Activated naive CD4-positive, alpha-beta T cell (primary cell): ENCODE results near the gene AVP.

Source experiments
- DNase-seq, 4 experiments: peaks; one replicate each; lab custom pipeline; 2025; lab: John Stamatoyannopoulos, UW

AVP gene

GRCh38 chr20:3047486-3048419 is 36.8 kb downstream of the AVP start:
- no peak for DNase-seq

GRCh38 chr20:3046677-3047462 is 37.7 kb downstream of the AVP start:
- no peak for DNase-seq

- DNase-seq = peak; percentile 50 to 72 (median 54)
These were observed 38.5 kb downstream of the AVP start, which contains the start of gene MRPS26 for GRCh38 chr20:3045816-3046676. Gene MRPS26 (plus strand): TSS chr20:3046052. CDS start chr20:3046069, 17 bp downstream.

- DNase-seq = peak in 2 of 4 experiments; percentile 33 to 44
These were observed 39.3 kb downstream of the AVP start for GRCh38 chr20:3045042-3045815.

GRCh38 chr20:3044336-3044965 is 40.1 kb downstream of the AVP start:
- no peak for DNase-seq

- DNase-seq = no peak
These were observed 41.2 kb downstream of the AVP start, which contains the start of gene GNRH2 for GRCh38 chr20:3043322-3043721. Gene GNRH2 (plus strand): TSS chr20:3043622. CDS start chr20:3044415, 793 bp downstream.

GRCh38 chr20:3042625-3043024 is 41.9 kb downstream of the AVP start:
- DNase-seq = no peak

GRCh38 chr20:3041854-3042409 is 42.6 kb downstream of the AVP start:
- DNase-seq = no peak

GRCh38 chr20:3040086-3040485 is 44.4 kb downstream of the AVP start:
- no peak for DNase-seq

- DNase-seq = no peak
These were observed 45.1 kb downstream of the AVP start for GRCh38 chr20:3039426-3039825.

GRCh38 chr20:3038454-3038853 is 46.1 kb downstream of the AVP start:
- DNase-seq = no peak

GRCh38 chr20:3037654-3038053 is 46.9 kb downstream of the AVP start:
- no peak for DNase-seq

GRCh38 chr20:3032624-3033023 is 51.9 kb downstream of the AVP start:
- no peak for DNase-seq
